ENCODE data around the gene RBM24. TPM values are rescaled to one million over a fixed set of nuclear protein-coding genes. Genes with fewer than 3 reads are reported as not detected.

The RBM24 gene
- total RNA-seq, 1 experiment from 2014 or later = 3.3 TPM

DNA sequence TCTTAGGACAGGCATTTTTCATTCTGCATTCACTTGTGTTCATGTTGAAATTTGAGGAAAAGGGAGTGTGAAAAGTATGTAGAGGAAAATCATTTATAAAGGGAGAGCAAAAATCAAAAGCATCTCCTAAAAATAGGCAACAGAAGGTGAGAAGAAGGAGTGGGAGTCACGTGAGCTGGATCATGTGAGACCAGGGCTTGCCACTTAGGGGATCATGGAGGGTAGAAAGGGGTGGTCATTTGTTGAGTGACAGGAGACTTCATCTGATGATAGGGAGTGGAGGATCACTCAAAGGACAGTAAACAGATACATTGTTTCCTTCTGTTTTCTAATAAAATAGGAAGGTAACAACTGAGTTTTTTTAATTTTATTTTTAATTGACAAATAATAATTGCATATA is 17.1 kb downstream of the RBM24 start:
- TF ChIP-seq, protein P1, sequence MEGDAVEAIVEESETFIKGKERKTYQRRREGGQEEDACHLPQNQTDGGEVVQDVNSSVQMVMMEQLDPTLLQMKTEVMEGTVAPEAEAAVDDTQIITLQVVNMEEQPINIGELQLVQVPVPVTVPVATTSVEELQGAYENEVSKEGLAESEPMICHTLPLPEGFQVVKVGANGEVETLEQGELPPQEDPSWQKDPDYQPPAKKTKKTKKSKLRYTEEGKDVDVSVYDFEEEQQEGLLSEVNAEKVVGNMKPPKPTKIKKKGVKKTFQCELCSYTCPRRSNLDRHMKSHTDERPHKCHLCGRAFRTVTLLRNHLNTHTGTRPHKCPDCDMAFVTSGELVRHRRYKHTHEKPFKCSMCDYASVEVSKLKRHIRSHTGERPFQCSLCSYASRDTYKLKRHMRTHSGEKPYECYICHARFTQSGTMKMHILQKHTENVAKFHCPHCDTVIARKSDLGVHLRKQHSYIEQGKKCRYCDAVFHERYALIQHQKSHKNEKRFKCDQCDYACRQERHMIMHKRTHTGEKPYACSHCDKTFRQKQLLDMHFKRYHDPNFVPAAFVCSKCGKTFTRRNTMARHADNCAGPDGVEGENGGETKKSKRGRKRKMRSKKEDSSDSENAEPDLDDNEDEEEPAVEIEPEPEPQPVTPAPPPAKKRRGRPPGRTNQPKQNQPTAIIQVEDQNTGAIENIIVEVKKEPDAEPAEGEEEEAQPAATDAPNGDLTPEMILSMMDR (IDR thresholded peaks at IDR 0.05 in 2 of 3, conservative IDR thresholded peaks at IDR 0.05 in 1 of 3; ENCODE audit: borderline replicate concordance in 1 of 3, insufficient read depth in 1 of 3, low read depth in 2 of 3, low read length in 2 of 3) = no peak
- no peak for TF ChIP-seq SP1 (IDR thresholded peaks at IDR 0.05; ENCODE audit: low read depth)
- no peak for TF ChIP-seq SIN3A (IDR thresholded peaks at IDR 0.05; ENCODE audit: low read depth)
- TF ChIP-seq POLR2AphosphoS5 (IDR thresholded peaks at IDR 0.05; ENCODE audit: low read depth, low read length) = no peak
- TF ChIP-seq TCF7L2 (IDR thresholded peaks at IDR 0.05; ENCODE audit: borderline replicate concordance, extremely low read depth, insufficient read depth, insufficient read length) = no peak
- no peak for TF ChIP-seq ELF1 (IDR thresholded peaks at IDR 0.05; ENCODE audit: borderline replicate concordance, low read depth)
- TF ChIP-seq JUND (IDR thresholded peaks at IDR 0.05) = no peak
- TF ChIP-seq, protein P2, sequence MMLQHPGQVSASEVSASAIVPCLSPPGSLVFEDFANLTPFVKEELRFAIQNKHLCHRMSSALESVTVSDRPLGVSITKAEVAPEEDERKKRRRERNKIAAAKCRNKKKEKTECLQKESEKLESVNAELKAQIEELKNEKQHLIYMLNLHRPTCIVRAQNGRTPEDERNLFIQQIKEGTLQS (IDR thresholded peaks at IDR 0.05) = no peak
- TF ChIP-seq SRF (IDR thresholded peaks at IDR 0.05; ENCODE audit: low read depth) = no peak
- Histone ChIP-seq H3K9me2 (ENCODE audit: insufficient read depth) (no peaks in the 10 kb centered on the region), H3K27me3 (ENCODE audit: insufficient read depth, low read length) (no peaks in the 10 kb centered on the region), H3K27ac (ENCODE audit: low read depth, low read length) (no peak overlapping the region), H3K4me3 (replicated peaks in 1 of 2; ENCODE audit: low read depth in 1 of 2, low read length in 2 of 2) (no peak overlapping the region), H3K9me3 (ENCODE audit: control insufficient read depth in 1 of 2, insufficient read depth in 1 of 2, low read depth in 1 of 2, low read length in 2 of 2) (no peaks in the 10 kb centered on the region), H2AFZ (ENCODE audit: low read depth, low read length, poor library complexity, severe bottlenecking) (no peak overlapping the region), H3K4me2 (ENCODE audit: low read length) (no peak overlapping the region), H3K4me1 (ENCODE audit: control insufficient read depth in 1 of 2, insufficient read depth in 2 of 2, low read length in 2 of 2) (no peaks in the 10 kb centered on the region), H4K20me1 (ENCODE audit: insufficient read depth) (no peaks in the 10 kb centered on the region), H3K36me3 (ENCODE audit: control insufficient read depth in 1 of 2, insufficient read depth in 2 of 2, low read length in 2 of 2) (no peaks in the 10 kb centered on the region), H3K9ac (ENCODE audit: low read length) (no peak overlapping the region), H3K79me2 (ENCODE audit: insufficient read depth, low read length) (no peaks in the 10 kb centered on the region)
- no TSS peak for BruUV-seq (replicated peaks)
- ChIA-PET POLR2A (no interaction called here), CTCF (no interaction called here), RAD21 (ENCODE audit: low non-redundant PET in 1 of 2, low total read pairs in 2 of 2, uncharacterized antibody in 2 of 2, unreplicated experiment in 2 of 2) (no interaction called here)
- ATAC-seq (no peak), DNase-seq (ENCODE audit: low read depth, low spot score) (no peak)
- intact Hi-C loops (cut with micrococcal nuclease) = no loop called here

DNA sequence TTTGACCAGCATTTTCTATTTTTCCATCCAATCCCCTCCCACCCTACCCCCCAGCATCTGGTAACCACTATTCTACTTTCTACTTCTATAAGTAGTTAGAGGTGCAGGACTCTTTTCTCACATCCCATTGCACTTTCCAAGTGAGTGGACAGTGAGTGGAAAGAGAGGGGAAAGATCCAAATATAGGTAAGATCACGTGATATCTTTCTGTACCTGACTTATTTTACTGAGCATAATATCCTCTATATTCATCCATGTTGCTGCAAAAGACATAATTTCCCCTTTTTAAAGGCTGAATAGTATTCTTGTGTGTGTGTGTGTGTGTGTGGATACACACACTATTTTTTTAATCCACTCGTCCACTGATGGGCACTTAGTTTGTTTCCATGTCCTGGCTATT is 18.1 kb downstream of the RBM24 start:
- Histone ChIP-seq H3K9ac (ENCODE audit: low read length) (no peak overlapping the region), H3K27ac (ENCODE audit: low read depth, low read length) (no peak overlapping the region), H2AFZ (ENCODE audit: low read depth, low read length, poor library complexity, severe bottlenecking) (no peak overlapping the region), H3K9me2 (ENCODE audit: insufficient read depth) (no peaks in the 10 kb centered on the region), H4K20me1 (ENCODE audit: insufficient read depth) (no peaks in the 10 kb centered on the region), H3K9me3 (ENCODE audit: control insufficient read depth in 1 of 2, insufficient read depth in 1 of 2, low read depth in 1 of 2, low read length in 2 of 2) (no peaks in the 10 kb centered on the region), H3K4me2 (ENCODE audit: low read length) (no peak overlapping the region), H3K27me3 (ENCODE audit: insufficient read depth, low read length) (no peaks in the 10 kb centered on the region), H3K79me2 (ENCODE audit: insufficient read depth, low read length) (no peaks in the 10 kb centered on the region), H3K36me3 (ENCODE audit: control insufficient read depth in 1 of 2, insufficient read depth in 2 of 2, low read length in 2 of 2) (no peaks in the 10 kb centered on the region), H3K4me1 (ENCODE audit: control insufficient read depth in 1 of 2, insufficient read depth in 2 of 2, low read length in 2 of 2) (no peaks in the 10 kb centered on the region), H3K4me3 (replicated peaks in 1 of 2; ENCODE audit: low read depth in 1 of 2, low read length in 2 of 2) (no peak overlapping the region)
- intact Hi-C loops (cut with micrococcal nuclease) = no loop called here
- BruUV-seq (replicated peaks) = no TSS peak
- CTCF ChIA-PET = no interaction called here
- ATAC-seq (no peak), DNase-seq (ENCODE audit: low read depth, low spot score) (no peak)
- RAD21 ChIA-PET (ENCODE audit: low non-redundant PET in 1 of 2, low total read pairs in 2 of 2, uncharacterized antibody in 2 of 2, unreplicated experiment in 2 of 2) = no interaction called here
- POLR2A ChIA-PET = no interaction called here
- no peak for TF ChIP-seq POLR2AphosphoS5 (IDR thresholded peaks at IDR 0.05; ENCODE audit: low read depth, low read length)
- TF ChIP-seq SP1 (IDR thresholded peaks at IDR 0.05; ENCODE audit: low read depth) = no peak
- TF ChIP-seq, protein P3, sequence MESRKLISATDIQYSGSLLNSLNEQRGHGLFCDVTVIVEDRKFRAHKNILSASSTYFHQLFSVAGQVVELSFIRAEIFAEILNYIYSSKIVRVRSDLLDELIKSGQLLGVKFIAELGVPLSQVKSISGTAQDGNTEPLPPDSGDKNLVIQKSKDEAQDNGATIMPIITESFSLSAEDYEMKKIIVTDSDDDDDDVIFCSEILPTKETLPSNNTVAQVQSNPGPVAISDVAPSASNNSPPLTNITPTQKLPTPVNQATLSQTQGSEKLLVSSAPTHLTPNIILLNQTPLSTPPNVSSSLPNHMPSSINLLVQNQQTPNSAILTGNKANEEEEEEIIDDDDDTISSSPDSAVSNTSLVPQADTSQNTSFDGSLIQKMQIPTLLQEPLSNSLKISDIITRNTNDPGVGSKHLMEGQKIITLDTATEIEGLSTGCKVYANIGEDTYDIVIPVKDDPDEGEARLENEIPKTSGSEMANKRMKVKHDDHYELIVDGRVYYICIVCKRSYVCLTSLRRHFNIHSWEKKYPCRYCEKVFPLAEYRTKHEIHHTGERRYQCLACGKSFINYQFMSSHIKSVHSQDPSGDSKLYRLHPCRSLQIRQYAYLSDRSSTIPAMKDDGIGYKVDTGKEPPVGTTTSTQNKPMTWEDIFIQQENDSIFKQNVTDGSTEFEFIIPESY (IDR thresholded peaks at IDR 0.05; ENCODE audit: extremely low read depth, insufficient replicate concordance, low read length) = no peak
- TF ChIP-seq, protein P4, sequence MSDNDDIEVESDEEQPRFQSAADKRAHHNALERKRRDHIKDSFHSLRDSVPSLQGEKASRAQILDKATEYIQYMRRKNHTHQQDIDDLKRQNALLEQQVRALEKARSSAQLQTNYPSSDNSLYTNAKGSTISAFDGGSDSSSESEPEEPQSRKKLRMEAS (IDR thresholded peaks at IDR 0.05) = no peak
- TF ChIP-seq EZH2 (IDR thresholded peaks at IDR 0.05) = no peak
- TF ChIP-seq, protein P2 (IDR thresholded peaks at IDR 0.05) = no peak
- TF ChIP-seq YY1 (IDR thresholded peaks at IDR 0.05; ENCODE audit: extremely low read depth, insufficient replicate concordance, low read depth, low read length) = no peak

All from HCT116 (cell line).